H7 (cell line): ENCODE measurements around the gene CRHR1. TPM values are rescaled to one million over a fixed set of nuclear protein-coding genes. Genes with fewer than 3 reads are reported as not detected.

Experiments used
- DNase-seq: peaks from one replicate; pipeline ENCODE4 v3.0.0; 2012
- H3K27me3 ChIP-seq: 2 replicates; pipeline ENCODE4 v1.6.0; 2011; ENCODE audit warnings: mild to moderate bottlenecking, low read length; ENCODE audit not compliant: control insufficient read depth, insufficient read depth
- H3K36me3 ChIP-seq: replicated peaks from 2 replicates; pipeline ENCODE4 v1.5.1; 2011; ENCODE audit warnings: low read length; ENCODE audit not compliant: control insufficient read depth, insufficient read depth
- H3K4me3 ChIP-seq: 2 replicates; pipeline ENCODE4 v1.5.1; 2011; ENCODE audit warnings: low read depth, mild to moderate bottlenecking, control low read depth, low read length, moderate library complexity; ENCODE audit not compliant: insufficient read depth
- total RNA-seq: library from RNA; depleted of rRNA; stranded (reverse); fragments of >200 nt; shearing (Covaris generic); gene quantifications from 2 replicates; pipeline ENCODE4 v1.2.3, GENCODE V29; 2014

Gene CRHR1
- total RNA-seq, 1 experiment from 2014 or later: 0.14 TPM

DNA sequence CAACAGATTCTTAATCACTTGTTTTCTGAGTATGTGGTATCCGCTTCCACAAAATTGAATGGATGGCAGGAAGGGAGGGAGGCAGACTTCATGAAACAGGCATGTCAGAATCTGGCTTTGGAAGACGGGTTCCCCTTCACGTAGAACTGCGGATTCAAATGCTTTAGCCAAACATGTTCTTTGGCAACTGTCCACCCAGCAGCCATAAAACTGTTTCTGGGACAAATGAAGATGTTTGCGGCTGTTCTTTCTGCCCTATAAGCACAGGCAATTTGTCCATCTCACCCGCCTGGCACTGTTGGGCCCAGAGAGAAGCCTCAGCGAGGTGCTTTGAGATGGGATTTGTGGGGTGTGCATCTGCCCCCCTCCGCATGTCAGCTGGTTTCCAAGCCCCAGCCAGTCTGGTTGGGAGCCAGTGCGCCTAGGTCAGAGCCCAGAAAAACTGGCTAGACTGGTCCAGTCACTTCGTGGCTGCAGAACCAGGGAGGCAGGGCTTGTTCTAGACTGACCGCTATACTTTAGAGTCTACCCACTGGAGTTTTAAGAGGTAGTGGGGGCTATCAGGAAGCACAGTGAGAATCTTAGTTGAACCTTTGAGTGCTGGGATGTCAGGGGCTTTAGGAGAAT lies 6.3 kb downstream of the CRHR1 start:
- no peak for DNase-seq
- H3K4me3 ChIP-seq: no peak overlapping the region
- no peaks in the 10 kb centered on the region for H3K36me3 ChIP-seq
- peaks cover 16% of the 10 kb centered on the region for H3K27me3 ChIP-seq

DNA sequence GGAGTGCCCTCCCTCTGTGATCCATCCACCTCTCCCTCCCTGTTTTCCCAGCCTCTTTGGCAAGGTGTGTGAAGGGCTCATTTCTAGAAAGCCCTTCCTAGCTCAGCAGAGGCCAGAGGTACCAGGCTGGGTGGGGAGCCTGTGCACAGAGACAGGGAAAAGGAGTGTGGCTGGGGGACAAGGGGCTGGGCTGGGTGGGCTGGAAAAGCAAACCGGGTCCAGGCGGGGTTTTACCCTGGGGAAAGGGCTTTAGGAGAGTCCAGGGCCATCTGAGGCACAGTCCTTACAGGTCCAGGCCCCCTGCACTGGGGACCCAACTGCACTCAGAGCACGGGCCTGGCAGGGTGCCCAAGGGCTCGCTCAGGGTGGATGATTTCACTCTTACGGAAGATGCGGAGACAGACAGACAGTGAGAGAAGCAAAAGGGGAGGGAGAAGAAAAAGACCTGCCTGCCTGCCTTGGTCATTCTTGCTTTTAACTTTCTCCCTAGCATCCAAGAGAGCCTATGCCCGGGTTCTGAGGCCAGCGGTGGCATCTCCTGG lies 7.0 kb downstream of the CRHR1 start:
- H3K4me3 ChIP-seq: no peak overlapping the region
- no peaks in the 10 kb centered on the region for H3K36me3 ChIP-seq
- H3K27me3 ChIP-seq: peaks cover 9% of the 10 kb centered on the region
- no peak for DNase-seq

DNA sequence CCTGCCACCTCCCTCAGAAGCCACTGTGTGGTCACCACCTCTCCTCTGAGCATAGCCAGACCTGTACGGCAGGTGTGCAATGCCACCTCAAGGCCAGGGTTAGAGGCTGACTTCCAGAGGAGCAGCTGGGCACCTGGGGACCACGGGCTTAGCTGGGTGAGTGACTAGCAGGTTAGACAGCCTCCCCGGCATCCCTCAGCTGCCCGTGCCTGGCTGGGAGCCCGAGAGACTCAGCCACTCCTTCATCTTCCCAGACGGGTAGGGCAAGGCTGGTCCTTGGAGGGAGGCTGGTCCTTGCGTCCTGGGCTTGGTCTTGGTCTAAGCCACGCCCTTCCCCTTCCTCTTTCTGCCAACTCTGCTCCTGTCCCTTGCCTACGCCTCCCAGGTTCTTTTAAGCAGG lies 7.8 kb downstream of the CRHR1 start:
- Histone ChIP-seq H3K36me3 (no peaks in the 10 kb centered on the region), H3K4me3 (no peak overlapping the region), H3K27me3 (peaks cover 4% of the 10 kb centered on the region)
- peak; percentile 46 for DNase-seq

DNA sequence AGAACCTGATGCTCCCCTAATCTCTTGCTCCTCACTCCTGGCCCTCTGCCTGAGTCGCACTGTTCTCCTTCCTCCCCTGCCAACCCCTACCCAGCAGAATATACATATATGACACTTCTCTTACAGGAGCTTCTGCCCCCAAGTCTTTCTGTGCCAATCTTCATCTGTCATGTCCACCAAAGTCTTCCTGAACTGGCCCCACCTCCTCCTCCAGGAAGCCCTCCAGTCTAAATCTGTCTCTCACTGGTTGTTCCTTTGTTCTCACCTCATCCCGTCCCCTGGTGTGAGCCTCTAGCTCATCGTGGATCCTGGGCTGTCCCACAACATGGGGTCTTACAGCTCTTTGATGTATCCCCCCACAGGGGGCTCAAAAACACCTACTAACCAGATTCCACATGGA lies 8.3 kb downstream of the CRHR1 start:
- H3K4me3 ChIP-seq: no peak overlapping the region
- H3K27me3 ChIP-seq: peaks cover 4% of the 10 kb centered on the region
- no peak for DNase-seq
- no peaks in the 10 kb centered on the region for H3K36me3 ChIP-seq

DNA sequence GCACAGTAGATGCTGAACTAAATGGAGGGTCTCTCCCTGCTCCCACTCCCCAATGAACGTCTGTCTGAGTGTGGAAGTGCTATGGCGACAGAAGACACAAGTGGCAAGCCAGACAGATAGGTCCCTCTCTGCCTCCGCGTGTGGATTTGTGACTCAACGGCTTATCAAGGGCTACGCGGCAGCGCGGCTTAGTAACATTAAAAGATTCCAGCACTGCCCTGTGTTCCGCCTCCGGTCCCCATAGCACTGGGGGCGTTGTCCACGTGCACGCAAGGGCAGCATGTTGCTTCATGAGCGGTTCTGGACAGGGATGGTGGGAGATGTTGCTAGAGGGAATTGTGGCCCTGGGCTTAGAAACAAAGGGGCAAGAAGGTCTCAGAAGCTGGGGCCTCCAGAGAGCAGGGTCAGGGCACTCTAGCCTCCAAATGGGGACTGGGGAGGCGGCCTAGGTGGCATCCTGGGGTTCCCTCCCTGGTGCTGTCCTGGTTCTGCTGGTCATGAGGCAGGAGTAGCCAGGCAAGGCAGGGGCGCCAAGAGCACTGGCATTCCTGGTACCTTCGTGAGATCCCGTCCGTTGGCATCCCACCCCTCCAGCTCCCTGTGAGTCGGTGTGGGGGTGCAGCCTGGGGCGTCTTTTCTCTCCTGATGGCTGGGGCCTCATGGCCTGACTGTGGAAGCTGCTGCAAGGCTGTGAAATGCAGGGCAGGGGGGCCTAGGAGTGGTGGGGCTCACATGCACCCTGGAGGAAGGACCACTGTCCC lies 9.1 kb downstream of the CRHR1 start:
- no peak for DNase-seq

DNA sequence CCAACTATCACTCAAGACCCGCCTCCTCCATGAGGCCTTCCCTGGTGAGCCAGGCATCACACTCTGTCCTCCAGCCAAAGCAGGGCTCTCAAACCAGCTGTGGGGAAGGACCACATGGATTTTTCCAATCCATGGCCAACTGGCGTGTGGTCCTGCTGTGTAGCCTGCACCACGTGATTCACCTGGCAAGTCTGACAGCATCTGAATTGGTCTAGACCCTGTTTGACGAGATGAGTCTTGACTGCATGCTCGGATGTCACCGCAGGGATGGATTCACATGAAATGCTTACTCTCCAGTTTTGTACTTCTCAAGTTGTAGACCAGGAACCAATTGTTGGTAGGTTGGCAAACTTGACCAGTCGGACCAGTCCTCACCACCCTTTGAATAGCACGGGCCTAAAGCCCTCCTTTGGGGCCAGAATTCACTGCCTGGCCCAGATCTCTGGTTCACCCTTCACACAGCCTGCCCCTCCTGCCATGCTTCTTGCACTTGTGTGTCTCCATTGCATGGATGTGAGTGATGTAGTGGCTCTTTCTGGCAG lies 9.9 kb downstream of the CRHR1 start:
- Histone ChIP-seq H3K27me3 (peaks cover 2% of the 10 kb centered on the region), H3K36me3 (no peaks in the 10 kb centered on the region), H3K4me3 (no peak overlapping the region)
- no peak for DNase-seq

More for the DNA sequence above, 9.1 kb downstream of the CRHR1 start:
- Histone ChIP-seq H3K27me3 (peaks cover 4% of the 10 kb centered on the region), H3K36me3 (no peaks in the 10 kb centered on the region), H3K4me3 (no peak overlapping the region)

DNA sequence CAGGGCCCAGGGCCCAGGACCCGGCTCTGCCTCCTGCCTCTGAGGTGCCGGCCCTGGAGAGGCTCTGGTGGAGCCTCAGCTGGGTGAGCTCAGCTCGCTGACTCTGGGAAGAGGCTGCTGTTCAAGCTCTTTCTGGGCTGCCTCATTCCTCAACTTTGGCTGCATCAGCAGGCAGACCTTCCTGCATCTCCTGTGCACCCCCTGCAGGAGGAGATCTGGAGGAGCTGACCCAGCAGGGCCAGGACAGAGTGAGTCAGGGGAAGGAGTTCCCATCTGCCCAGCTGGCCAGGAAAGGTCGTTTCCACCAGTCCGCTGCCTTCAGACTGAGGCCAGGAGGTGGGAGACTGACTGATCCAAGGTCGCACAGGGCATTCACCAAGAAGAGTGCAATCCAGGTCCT lies 10.7 kb downstream of the CRHR1 start:
- no peaks in the 10 kb centered on the region for H3K36me3 ChIP-seq
- peak; percentile 86 for DNase-seq
- H3K27me3 ChIP-seq: peaks cover 2% of the 10 kb centered on the region
- no peak overlapping the region for H3K4me3 ChIP-seq

DNA sequence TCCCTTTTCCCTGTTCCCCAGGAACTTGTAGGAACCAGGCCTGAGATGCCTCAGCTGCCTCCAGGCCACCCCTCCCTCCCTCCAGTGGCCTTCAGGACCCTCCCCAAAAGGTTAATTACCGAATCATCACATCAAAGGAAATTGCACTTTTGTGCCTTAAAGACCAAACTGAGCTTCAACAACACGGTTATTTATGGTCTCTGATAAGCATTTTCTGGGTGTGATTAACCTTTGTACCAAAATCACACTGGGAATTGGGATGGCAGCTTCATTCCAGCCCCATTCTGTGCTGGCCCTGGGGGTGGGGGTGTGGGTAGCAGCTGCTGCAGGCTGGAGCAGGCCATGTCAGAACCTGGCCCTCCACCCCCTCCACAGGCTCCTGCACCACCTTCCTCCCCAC lies 16.7 kb downstream of the CRHR1 start:
- peaks cover 2% of the 10 kb centered on the region for H3K27me3 ChIP-seq
- DNase-seq: no peak

DNA sequence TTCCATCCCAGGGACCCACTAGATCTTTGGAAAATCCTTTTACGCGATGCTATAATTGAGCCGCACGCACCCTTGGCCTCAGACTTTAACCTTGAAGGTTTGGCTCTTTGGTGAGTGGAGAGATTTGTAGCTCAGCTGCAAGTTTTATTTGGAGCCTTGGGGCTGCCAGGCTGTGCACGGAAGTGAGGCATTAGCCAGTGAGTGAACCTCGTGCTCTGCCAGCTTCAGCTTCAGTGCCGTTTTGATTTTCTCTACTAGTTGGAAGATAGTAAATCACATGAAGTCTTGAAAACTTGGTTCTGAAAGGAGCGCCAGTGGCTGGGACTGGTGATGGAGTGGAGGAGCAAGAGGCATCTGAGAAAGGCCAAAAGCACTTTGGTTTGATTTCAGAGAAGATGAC lies 17.3 kb downstream of the CRHR1 start:
- Histone ChIP-seq H3K27me3 (peaks cover 2% of the 10 kb centered on the region), H3K4me3 (no peak overlapping the region)

More for the DNA sequence above, 16.7 kb downstream of the CRHR1 start:
- Histone ChIP-seq H3K4me3 (no peak overlapping the region), H3K36me3 (no peaks in the 10 kb centered on the region)

DNA sequence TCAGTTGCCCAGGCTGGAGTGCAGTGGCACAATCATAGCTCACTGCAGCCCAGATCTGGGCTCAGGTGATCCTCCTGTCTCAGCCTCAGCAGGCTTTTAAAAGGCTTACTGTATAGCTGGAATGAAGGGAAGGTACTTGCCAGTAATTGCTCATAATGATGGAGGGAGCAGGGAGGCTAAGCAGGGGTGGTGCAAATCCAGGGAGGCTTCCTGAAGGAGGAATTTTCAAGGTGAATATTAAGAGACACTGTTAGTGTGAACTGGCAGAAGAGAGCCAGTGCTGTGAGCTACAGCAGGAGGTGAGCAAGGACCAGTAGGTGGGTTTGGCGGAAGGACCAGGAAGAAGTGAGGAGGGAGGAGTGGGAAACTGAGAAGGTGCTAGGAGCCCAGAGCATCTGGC lies 24.7 kb downstream of the CRHR1 start:
- DNase-seq: no peak
- H3K27me3 ChIP-seq: no peaks in the 10 kb centered on the region
- no peaks in the 10 kb centered on the region for H3K36me3 ChIP-seq
- H3K4me3 ChIP-seq: no peak overlapping the region

More for the DNA sequence above, 17.3 kb downstream of the CRHR1 start:
- no peaks in the 10 kb centered on the region for H3K36me3 ChIP-seq
- DNase-seq: no peak

DNA sequence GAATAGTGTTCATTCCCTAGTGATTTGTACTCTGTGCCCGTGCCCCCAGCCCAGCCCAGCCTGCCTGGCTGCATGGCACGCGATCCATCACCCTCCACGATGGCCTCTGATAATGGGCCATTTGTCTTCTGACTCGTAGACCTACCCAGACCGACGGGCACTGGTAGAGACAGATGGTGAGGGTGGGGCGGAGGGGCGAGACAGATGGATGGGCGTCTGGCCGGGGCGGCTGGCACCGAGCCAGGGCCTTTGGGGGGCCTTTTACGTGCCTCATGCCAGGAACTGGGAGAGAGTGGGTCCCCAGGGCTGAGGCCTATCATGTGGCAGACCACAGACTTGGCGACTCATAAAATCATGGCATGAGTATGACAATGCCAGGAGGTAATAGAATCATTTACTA lies 25.4 kb downstream of the CRHR1 start:
- H3K4me3 ChIP-seq: no peak overlapping the region
- H3K27me3 ChIP-seq: peaks cover 2% of the 10 kb centered on the region; the same call in 1 of the 2 replicates
- no peaks in the 10 kb centered on the region for H3K36me3 ChIP-seq
- DNase-seq: no peak

DNA sequence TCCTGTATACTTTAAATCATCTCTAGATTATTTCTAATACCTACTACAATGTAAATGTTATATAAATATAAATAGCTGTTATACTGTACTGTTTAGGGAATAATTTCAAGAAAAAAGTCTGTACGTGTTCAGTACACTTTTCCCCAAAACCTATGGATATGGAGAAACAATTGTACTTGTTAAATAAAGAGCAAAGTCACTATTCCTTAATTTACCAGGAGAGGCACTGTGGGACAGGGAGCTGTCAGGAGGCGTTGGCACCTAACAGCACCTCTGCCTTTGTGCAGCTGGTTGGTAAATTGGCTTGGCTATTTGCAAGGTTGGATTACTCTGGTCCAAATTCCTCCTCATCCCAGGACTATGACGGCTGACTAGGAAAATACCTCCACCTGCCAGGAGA lies 28.0 kb downstream of the CRHR1 start:
- DNase-seq: peak; percentile 80

DNA sequence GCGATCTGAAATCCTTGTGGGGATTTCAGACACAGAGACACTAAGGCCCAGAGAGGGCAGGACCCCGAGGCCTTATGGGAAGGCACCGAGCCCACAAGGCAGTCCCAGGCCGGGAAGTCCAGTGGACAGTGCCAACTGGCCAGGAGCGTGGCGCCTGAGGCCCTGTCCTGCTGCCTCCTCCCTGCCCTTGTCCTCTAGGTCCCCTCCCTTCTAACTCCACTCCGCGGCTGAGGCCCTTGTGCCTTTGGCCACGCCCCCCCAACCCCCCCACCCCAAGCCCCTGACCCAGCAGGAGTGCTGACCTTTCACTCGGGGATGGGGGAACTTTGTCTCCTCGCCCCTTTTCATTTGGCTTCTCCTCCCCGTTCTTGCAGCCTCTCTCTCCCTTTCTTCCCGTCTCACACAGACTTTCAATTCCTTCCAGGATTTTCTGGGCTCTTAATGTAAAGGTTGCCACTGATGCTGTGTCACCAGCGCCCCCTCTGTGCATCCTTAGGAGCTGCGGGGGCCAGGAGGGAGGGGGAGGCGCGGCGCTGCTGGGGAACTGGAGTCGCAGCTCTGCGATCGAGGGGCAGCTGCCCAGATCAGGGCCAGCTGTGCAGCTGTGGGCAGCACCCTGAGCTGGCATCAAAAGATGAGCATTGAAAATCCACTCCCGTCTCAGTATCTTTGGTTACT lies 29.1 kb downstream of the CRHR1 start:
- Histone ChIP-seq H3K27me3 (peaks cover 2% of the 10 kb centered on the region; the same call in 1 of the 2 replicates), H3K36me3 (no peaks in the 10 kb centered on the region), H3K4me3 (no peak overlapping the region)
- peak; percentile 96 for DNase-seq

More for the DNA sequence above, 28.0 kb downstream of the CRHR1 start:
- H3K27me3 ChIP-seq: peaks cover 2% of the 10 kb centered on the region; the same call in 1 of the 2 replicates
- H3K36me3 ChIP-seq: no peaks in the 10 kb centered on the region
- H3K4me3 ChIP-seq: no peak overlapping the region
